Stomach smooth muscle (tissue), 2 donors: Measurements from ENCODE around the gene KIRREL3.

ENCODE experiments used
- H3K27ac ChIP-seq: one replicate; pipeline ENCODE4 v1.7.0; 2013; ENCODE audit warnings: mild to moderate bottlenecking, low read length, inconsistent platforms
- H3K27me3 ChIP-seq, 2 donors: one replicate each; pipeline ENCODE4 v1.7.0; 2013; ENCODE audit warnings: low read length in 2 of 2; ENCODE audit not compliant: insufficient read depth in 2 of 2, control insufficient read depth in 1 of 2
- H3K36me3 ChIP-seq, 2 donors: one replicate each; pipeline ENCODE4 v1.7.0; 2013; ENCODE audit warnings: low read length in 2 of 2; ENCODE audit not compliant: control insufficient read depth in 2 of 2, insufficient read depth in 2 of 2
- H3K4me1 ChIP-seq: one replicate; pipeline ENCODE4 v1.7.0; 2013; ENCODE audit warnings: low read length; ENCODE audit not compliant: control insufficient read depth, insufficient read depth
- H3K4me3 ChIP-seq, 2 donors: one replicate each; pipeline ENCODE4 v1.7.0; 2013; ENCODE audit warnings: low read length in 2 of 2
- H3K9ac ChIP-seq, 2 donors: one replicate each; pipeline ENCODE4 v1.7.0; 2013; ENCODE audit warnings: low read length in 2 of 2, mild to moderate bottlenecking in 1 of 2
- H3K9me3 ChIP-seq, 2 donors: one replicate each; pipeline ENCODE4 v1.7.0; 2013; ENCODE audit warnings: low read length in 2 of 2; ENCODE audit not compliant: control insufficient read depth in 2 of 2
- donor health status: healthy.
- donor health status: Pancreatic carcinoma.

Gene KIRREL3

GRCh38 chr11:126591966-126592489, 408.5 kb downstream of the KIRREL3 start:
- H3K27me3 ChIP-seq = peaks cover 0 to 5% of the 10 kb centered on the region in 2 donors
- H3K27ac ChIP-seq = no peak overlapping the region
- H3K9ac ChIP-seq = no peak overlapping the region
- H3K36me3 ChIP-seq = no peaks in the 10 kb centered on the region
- H3K4me3 ChIP-seq = no peak overlapping the region
- H3K9me3 ChIP-seq = no peaks in the 10 kb centered on the region
- no peaks in the 10 kb centered on the region for H3K4me1 ChIP-seq

- peaks cover 3 to 13% of the 10 kb centered on the region in 2 donors for H3K27me3 ChIP-seq
These were observed 411.1 kb downstream of the KIRREL3 start for GRCh38 chr11:126589492-126589803.

GRCh38 chr11:126588630-126589491, 411.7 kb downstream of the KIRREL3 start:
- Histone ChIP-seq H3K36me3 (no peaks in the 10 kb centered on the region), H3K9ac (no peak overlapping the region), H3K27ac (no peak overlapping the region), H3K27me3 (peaks cover 3 to 16% of the 10 kb centered on the region in 2 donors), H3K4me3 (no peak overlapping the region), H3K4me1 (peaks cover 8% of the 10 kb centered on the region), H3K9me3 (no peaks in the 10 kb centered on the region)

More at GRCh38 chr11:126589492-126589803, 411.1 kb downstream of the KIRREL3 start:
- Histone ChIP-seq H3K9ac (no peak overlapping the region), H3K36me3 (no peaks in the 10 kb centered on the region), H3K4me3 (no peak overlapping the region), H3K9me3 (no peaks in the 10 kb centered on the region), H3K27ac (no peak overlapping the region), H3K4me1 (peaks cover 8% of the 10 kb centered on the region)

- H3K9ac ChIP-seq = no peak overlapping the region
- no peaks in the 10 kb centered on the region for H3K36me3 ChIP-seq
- no peaks in the 10 kb centered on the region for H3K9me3 ChIP-seq
- peaks cover 3 to 17% of the 10 kb centered on the region in 2 donors for H3K27me3 ChIP-seq
- H3K27ac ChIP-seq = no peak overlapping the region
- H3K4me3 ChIP-seq = no peak overlapping the region
- H3K4me1 ChIP-seq = peaks cover 8% of the 10 kb centered on the region
These were observed 413.0 kb downstream of the KIRREL3 start for GRCh38 chr11:126587541-126587940.

- H3K36me3 ChIP-seq = no peaks in the 10 kb centered on the region
- no peak overlapping the region for H3K27ac ChIP-seq
- peaks cover 11% of the 10 kb centered on the region for H3K4me1 ChIP-seq
- H3K4me3 ChIP-seq = peak overlapping the region; percentile 21 to 64
- H3K9ac ChIP-seq = no peak overlapping the region
- peaks cover 3 to 19% of the 10 kb centered on the region in 2 donors for H3K27me3 ChIP-seq
- H3K9me3 ChIP-seq = no peaks in the 10 kb centered on the region
These were observed 414.6 kb downstream of the KIRREL3 start for GRCh38 chr11:126585774-126586491.

- H3K9me3 ChIP-seq = no peaks in the 10 kb centered on the region
- no peak overlapping the region for H3K27ac ChIP-seq
- no peaks in the 10 kb centered on the region for H3K36me3 ChIP-seq
- peaks cover 5 to 17% of the 10 kb centered on the region in 2 donors for H3K27me3 ChIP-seq
- H3K4me3 ChIP-seq = peak overlapping the region; percentile 21 to 64
- H3K4me1 ChIP-seq = peaks cover 11% of the 10 kb centered on the region
- H3K9ac ChIP-seq = no peak overlapping the region
These were observed 415.2 kb downstream of the KIRREL3 start for GRCh38 chr11:126585388-126585773.

GRCh38 chr11:126583594-126584427, 416.8 kb downstream of the KIRREL3 start:
- Histone ChIP-seq H3K27me3 (peaks cover 7 to 14% of the 10 kb centered on the region in 2 donors), H3K9me3 (no peaks in the 10 kb centered on the region), H3K4me3 (no peak overlapping the region), H3K4me1 (peaks cover 11% of the 10 kb centered on the region), H3K9ac (no peak overlapping the region), H3K36me3 (no peaks in the 10 kb centered on the region), H3K27ac (no peak overlapping the region)

- no peak overlapping the region for H3K9ac ChIP-seq
- H3K27ac ChIP-seq = no peak overlapping the region
- no peaks in the 10 kb centered on the region for H3K36me3 ChIP-seq
- peaks cover 11% of the 10 kb centered on the region for H3K4me1 ChIP-seq
- no peaks in the 10 kb centered on the region for H3K9me3 ChIP-seq
- peaks cover 7 to 14% of the 10 kb centered on the region in 2 donors for H3K27me3 ChIP-seq
- no peak overlapping the region for H3K4me3 ChIP-seq
These were observed 417.5 kb downstream of the KIRREL3 start for GRCh38 chr11:126583101-126583500.

- no peaks in the 10 kb centered on the region for H3K9me3 ChIP-seq
- peaks cover 7 to 14% of the 10 kb centered on the region in 2 donors for H3K27me3 ChIP-seq
- no peak overlapping the region for H3K27ac ChIP-seq
- no peak overlapping the region for H3K9ac ChIP-seq
- H3K4me1 ChIP-seq = peaks cover 11% of the 10 kb centered on the region
- no peak overlapping the region for H3K4me3 ChIP-seq
- H3K36me3 ChIP-seq = no peaks in the 10 kb centered on the region
These were observed 418.5 kb downstream of the KIRREL3 start for GRCh38 chr11:126581871-126582648.

GRCh38 chr11:126578426-126578825, 422.1 kb downstream of the KIRREL3 start:
- Histone ChIP-seq H3K4me1 (peaks cover 3% of the 10 kb centered on the region), H3K9me3 (no peaks in the 10 kb centered on the region), H3K27ac (no peak overlapping the region), H3K9ac (no peak overlapping the region), H3K36me3 (no peaks in the 10 kb centered on the region), H3K27me3 (peaks cover 3 to 4% of the 10 kb centered on the region in 2 donors), H3K4me3 (no peak overlapping the region)
